Gastroesophageal sphincter (tissue), 4 donors: ENCODE results near the gene CCDC60. TPM values are rescaled to one million over a fixed set of nuclear protein-coding genes. Genes with fewer than 3 reads are reported as not detected.

ENCODE experiments used
- ATAC-seq: fragments of 150-250 bp; one replicate; pipeline ENCODE4 v1.9.1; 2016; ENCODE audit warnings: mild to moderate bottlenecking, moderate library complexity
- H3K27ac ChIP-seq, 4 donors: fragments of 200-600 bp; sonication (generic) in 3 of 4; 1 replicate in 3 of 4; 2 replicates in 1 of 4; pipeline ENCODE4 v1.5.1; 2016 to 2019
- H3K27me3 ChIP-seq: fragments of 200-600 bp; sonication (generic); one replicate; pipeline ENCODE4 v1.5.1; 2019
- H3K36me3 ChIP-seq, 2 donors: fragments of 200-600 bp; sonication (generic); one replicate each; pipeline ENCODE4 v1.5.1; 2019; ENCODE audit warnings: control low read depth in 1 of 2
- H3K4me1 ChIP-seq, 3 donors: fragments of 200-600 bp; sonication (generic); 1 replicate in 2 of 3; 2 replicates in 1 of 3; pipeline ENCODE4 v1.5.1; 2016 to 2019; ENCODE audit warnings: control low read depth in 2 of 3
- H3K4me3 ChIP-seq, 2 donors: fragments of 200-600 bp; sonication (generic); one replicate each; pipeline ENCODE4 v1.5.1; 2019; ENCODE audit warnings: mild to moderate bottlenecking in 1 of 2, moderate library complexity in 1 of 2
- H3K9me3 ChIP-seq, 3 donors: fragments of 200-600 bp; sonication (generic); one replicate each; pipeline ENCODE4 v1.5.1; 2017 to 2019; ENCODE audit warnings: control low read depth in 2 of 3
- CTCF ChIP-seq, 4 experiments: fragments of 200-600 bp in 2 of 4; fragments of 450-650 bp in 2 of 4; sonication (generic) in 1 of 4; IDR thresholded peaks; one replicate each; pipeline ENCODE4 v1.5.1; 2017 to 2019; ENCODE audit warnings: antibody characterized with exemption in 4 of 4, mild to moderate bottlenecking in 2 of 4, moderate library complexity in 2 of 4
- EP300 ChIP-seq: sonication (generic); formaldehyde crosslinking; IDR thresholded peaks from one replicate; pipeline ENCODE4 v1.6.1; 2017; ENCODE audit warnings: antibody characterized with exemption, mild to moderate bottlenecking
- POLR2A ChIP-seq, 2 donors: fragments of 450-650 bp; IDR thresholded peaks; one replicate each; pipeline ENCODE4 v1.6.1; 2017; ENCODE audit warnings: antibody characterized with exemption in 2 of 2, mild to moderate bottlenecking in 2 of 2, moderate library complexity in 1 of 2
- POLR2AphosphoS5 ChIP-seq: sonication (generic); formaldehyde crosslinking; IDR thresholded peaks from one replicate; pipeline ENCODE4 v1.6.1; 2017; ENCODE audit warnings: antibody characterized with exemption
- WGBS, 2 donors: methylation state at CpG; one replicate each; pipeline ENCODE4 v1.1.5; 2018; ENCODE audit warnings: low coverage in 1 of 2; 5-methylcytosine and 5-hydroxymethylcytosine counted together
- total RNA-seq, 4 donors: library from RNA; depleted of rRNA; stranded (reverse); fragments of >200 nt; gene quantifications; one replicate each; pipeline ENCODE4 v1.1.0, GENCODE V29; 2016

CCDC60 gene
- total RNA-seq, 4 donors from 2014 or later = 0.40 TPM; not detected in 3

- ATAC-seq = no peak
- Histone ChIP-seq H3K4me1 (peaks cover 0 to 9% (median 4%) of the 10 kb centered on the region in 3 donors), H3K36me3 (no peaks in the 10 kb centered on the region), H3K9me3 (peaks cover 0 to 4% (median 0%) of the 10 kb centered on the region in 3 donors), H3K27ac (no peak overlapping the region), H3K27me3 (no peaks in the 10 kb centered on the region), H3K4me3 (no peak overlapping the region)
- 55 to 94% methylated on average over 2 of the region's 2 CpGs for WGBS, 2 donors
- TF ChIP-seq POLR2A (IDR thresholded peaks at IDR 0.05) (no peak), POLR2AphosphoS5 (no peak), EP300 (no peak), CTCF (IDR thresholded peaks at IDR 0.05) (no peak)
Observed at GRCh38 chr12:119320678-119321077, 13.9 kb upstream of the CCDC60 start.

GRCh38 chr12:119322301-119322723 is 12.2 kb upstream of the CCDC60 start:
- TF ChIP-seq POLR2AphosphoS5 (no peak), CTCF (IDR thresholded peaks at IDR 0.05) (no peak), POLR2A (IDR thresholded peaks at IDR 0.05) (no peak), EP300 (no peak)
- WGBS, 2 donors = 32 to 33% methylated on average over 7 of the region's 7 CpGs
- Histone ChIP-seq H3K9me3 (peaks cover 0 to 4% (median 0%) of the 10 kb centered on the region in 3 donors), H3K27me3 (no peaks in the 10 kb centered on the region), H3K4me1 (peaks cover 8 to 25% (median 8%) of the 10 kb centered on the region in 3 donors), H3K36me3 (no peaks in the 10 kb centered on the region), H3K27ac (peak overlapping the region in 3 of 4 donors; percentile 11 to 63 (median 55)), H3K4me3 (no peak overlapping the region)
- no peak for ATAC-seq

GRCh38 chr12:119325813-119326212 is 8.7 kb upstream of the CCDC60 start:
- Histone ChIP-seq H3K27ac (peak overlapping the region; percentile 80 to 84 (median 82)), H3K4me3 (no peak overlapping the region), H3K27me3 (no peaks in the 10 kb centered on the region), H3K4me1 (peaks cover 8 to 36% (median 8%) of the 10 kb centered on the region in 3 donors), H3K9me3 (peaks cover 0 to 4% (median 0%) of the 10 kb centered on the region in 3 donors), H3K36me3 (no peaks in the 10 kb centered on the region)
- WGBS, 2 donors = 8 to 17% methylated on average over 1 of the region's 1 CpG
- ATAC-seq = peak; percentile 46
- TF ChIP-seq EP300 (no peak), POLR2AphosphoS5 (no peak), POLR2A (IDR thresholded peaks at IDR 0.05) (no peak), CTCF (IDR thresholded peaks at IDR 0.05) (no peak)

- peak; percentile 82 for ATAC-seq
- H3K36me3 ChIP-seq = no peaks in the 10 kb centered on the region
- H3K9me3 ChIP-seq = peaks cover 0 to 4% (median 0%) of the 10 kb centered on the region in 3 donors
- TF ChIP-seq CTCF (IDR thresholded peaks at IDR 0.05) (no peak), POLR2A (IDR thresholded peaks at IDR 0.05) (no peak), POLR2AphosphoS5 (peak; percentile 96), EP300 (no peak)
- H3K4me3 ChIP-seq = no peak overlapping the region
- H3K27me3 ChIP-seq = no peaks in the 10 kb centered on the region
- H3K4me1 ChIP-seq = peaks cover 8 to 36% (median 8%) of the 10 kb centered on the region in 3 donors
- peak overlapping the region; percentile 80 to 95 (median 84) for H3K27ac ChIP-seq
Observed at GRCh38 chr12:119326341-119326740, 8.2 kb upstream of the CCDC60 start.

GRCh38 chr12:119327471-119327870 is 7.1 kb upstream of the CCDC60 start:
- H3K4me3 ChIP-seq = no peak overlapping the region
- TF ChIP-seq CTCF (IDR thresholded peaks at IDR 0.05) (no peak), POLR2AphosphoS5 (no peak), POLR2A (IDR thresholded peaks at IDR 0.05) (no peak), EP300 (no peak)
- peaks cover 8 to 36% (median 8%) of the 10 kb centered on the region in 3 donors for H3K4me1 ChIP-seq
- H3K27me3 ChIP-seq = no peaks in the 10 kb centered on the region
- peaks cover 0 to 4% (median 0%) of the 10 kb centered on the region in 3 donors for H3K9me3 ChIP-seq
- WGBS, 2 donors = 9 to 22% methylated on average over 4 to 6 of the region's 6 CpGs
- ATAC-seq = no peak
- no peaks in the 10 kb centered on the region for H3K36me3 ChIP-seq
- peak overlapping the region; percentile 80 to 95 (median 84) for H3K27ac ChIP-seq
